Measurements from ENCODE around the gene SSR1. TPM values are rescaled to one million over a fixed set of nuclear protein-coding genes. Genes with fewer than 3 reads are reported as not detected.

SSR1 gene
- polyA plus RNA-seq, 1 donor from 2014 or later, result 53.0 TPM

- Histone ChIP-seq H3K79me2 (replicated peaks; ENCODE audit: insufficient read depth, low read length) (no peaks in the 10 kb centered on the region), H3K9ac (ENCODE audit: low read length) (no peak overlapping the region), H3K27ac (ENCODE audit: low read length) (no peak overlapping the region), H3F3A (ENCODE audit: insufficient read depth, low read length, poor library complexity, severe bottlenecking) (no peaks in the 10 kb centered on the region), H3K36me3 (ENCODE audit: insufficient read depth, low read length) (no peaks in the 10 kb centered on the region), H3K4me3 (ENCODE audit: low read length) (no peak overlapping the region), H3K9me3 (ENCODE audit: low read length) (peaks cover 5% of the 10 kb centered on the region), H2AFZ (ENCODE audit: low read depth, low read length) (no peak overlapping the region), H3K4me2 (ENCODE audit: low read length) (no peak overlapping the region), H3K27me3 (ENCODE audit: insufficient read depth, low read depth, low read length) (no peaks in the 10 kb centered on the region), H4K20me1 (ENCODE audit: insufficient read depth) (no peaks in the 10 kb centered on the region), H3K9me2 (ENCODE audit: insufficient read depth, low read length) (no peaks in the 10 kb centered on the region)
- TF ChIP-seq MXI1 (conservative IDR thresholded peaks at IDR 0.05; ENCODE audit: poor library complexity, severe bottlenecking), result no peak
- no peak for TF ChIP-seq POLR2AphosphoS5 (IDR thresholded peaks at IDR 0.05)
- TF ChIP-seq SMC3 (conservative IDR thresholded peaks at IDR 0.05; ENCODE audit: poor library complexity), result no peak
- no peak for TF ChIP-seq EZH2 (IDR thresholded peaks at IDR 0.05; ENCODE audit: borderline replicate concordance, insufficient read depth, low read length, poor library complexity, severe bottlenecking)
- no peak for TF ChIP-seq CTCF (IDR thresholded peaks at IDR 0.05; ENCODE audit: poor library complexity, severe bottlenecking)
Observed at GRCh38 chr6:7269816-7270215, 43.2 kb downstream of the SSR1 start.

- Histone ChIP-seq H3K79me2 (replicated peaks; ENCODE audit: insufficient read depth, low read length) (no peaks in the 10 kb centered on the region), H3K4me3 (ENCODE audit: low read length) (no peak overlapping the region), H3K27ac (ENCODE audit: low read length) (no peak overlapping the region), H3K4me2 (ENCODE audit: low read length) (no peak overlapping the region), H3K27me3 (ENCODE audit: insufficient read depth, low read depth, low read length) (no peaks in the 10 kb centered on the region), H3F3A (ENCODE audit: insufficient read depth, low read length, poor library complexity, severe bottlenecking) (no peaks in the 10 kb centered on the region), H3K9me2 (ENCODE audit: insufficient read depth, low read length) (no peaks in the 10 kb centered on the region), H2AFZ (ENCODE audit: low read depth, low read length) (no peak overlapping the region), H3K36me3 (ENCODE audit: insufficient read depth, low read length) (no peaks in the 10 kb centered on the region), H3K9ac (ENCODE audit: low read length) (no peak overlapping the region), H4K20me1 (ENCODE audit: insufficient read depth) (no peaks in the 10 kb centered on the region), H3K9me3 (ENCODE audit: low read length) (peaks cover 5% of the 10 kb centered on the region)
- TF ChIP-seq MXI1 (conservative IDR thresholded peaks at IDR 0.05; ENCODE audit: poor library complexity, severe bottlenecking) (no peak), RAD21 (conservative IDR thresholded peaks at IDR 0.05) (no peak), EP300 (conservative IDR thresholded peaks at IDR 0.05; ENCODE audit: poor library complexity, severe bottlenecking) (no peak), CTCF (IDR thresholded peaks at IDR 0.05; ENCODE audit: poor library complexity, severe bottlenecking) (no peak), TAF1 (IDR thresholded peaks at IDR 0.05; ENCODE audit: low read depth) (no peak), SMC3 (conservative IDR thresholded peaks at IDR 0.05; ENCODE audit: poor library complexity) (no peak), REST (IDR thresholded peaks at IDR 0.05; ENCODE audit: borderline replicate concordance) (no peak), POLR2AphosphoS5 (IDR thresholded peaks at IDR 0.05) (no peak), EZH2 (IDR thresholded peaks at IDR 0.05; ENCODE audit: borderline replicate concordance, insufficient read depth, low read length, poor library complexity, severe bottlenecking) (no peak)
Observed at GRCh38 chr6:7268816-7269555, 44.0 kb downstream of the SSR1 start.

All from neural cell (in vitro differentiated cells).